GM19240 (cell line): ENCODE measurements around the gene PON2.
A peak's percentile ranks its signal among the peaks of the same experiment; 100 is the strongest.
"Not testable (repeated sequence)": the region's sequence is repeated elsewhere in the genome, so short reads cannot be mapped to it uniquely, and the experiment has no call there.

Experiments used
- DNase-seq: peaks from one replicate; pipeline ENCODE4 v3.0.0; 2011; ENCODE audit warnings: low spot score; ENCODE audit not compliant: insufficient read length

Gene PON2

GRCh38 chr7:95434557-95435421 is at the start of gene PON2:
Gene PON2 (minus strand): TSS chr7:95435028. CDS start chr7:95434951, 77 bp downstream.
- DNase-seq = peak; percentile 31

- DNase-seq = no peak
Measured at GRCh38 chr7:95482424-95482823, 47.6 kb upstream of the PON2 start.

GRCh38 chr7:95481271-95482165 is 46.7 kb upstream of the PON2 start:
- DNase-seq = no peak

GRCh38 chr7:95479992-95480624 is 45.3 kb upstream of the PON2 start:
- DNase-seq = no peak

- no peak for DNase-seq
Measured at GRCh38 chr7:95478272-95479037, 43.6 kb upstream of the PON2 start.

GRCh38 chr7:95476904-95477594 is 42.2 kb upstream of the PON2 start:
- no peak for DNase-seq

- DNase-seq = no peak
Measured at GRCh38 chr7:95476072-95476847, 41.4 kb upstream of the PON2 start.

GRCh38 chr7:95473276-95473985 is 38.6 kb upstream of the PON2 start:
- DNase-seq = no peak

- no peak for DNase-seq
Measured at GRCh38 chr7:95472581-95473161, 37.8 kb upstream of the PON2 start.

- DNase-seq = no peak
Measured at GRCh38 chr7:95471071-95471470, 36.2 kb upstream of the PON2 start.

- DNase-seq = peak; percentile 34
Measured at GRCh38 chr7:95470452-95470851, 35.6 kb upstream of the PON2 start.

- DNase-seq = no peak
Measured at GRCh38 chr7:95469848-95470247, 35.0 kb upstream of the PON2 start.

GRCh38 chr7:95469187-95469586 is 34.4 kb upstream of the PON2 start:
- no peak for DNase-seq

- no peak for DNase-seq
Measured at GRCh38 chr7:95467912-95468607, 33.2 kb upstream of the PON2 start.

GRCh38 chr7:95460653-95461052 is 25.8 kb upstream of the PON2 start:
- DNase-seq = not testable (repeated sequence)

GRCh38 chr7:95457947-95458346 is 23.1 kb upstream of the PON2 start:
- no peak for DNase-seq

- no peak for DNase-seq
Measured at GRCh38 chr7:95454438-95455045, 19.7 kb upstream of the PON2 start.

GRCh38 chr7:95446618-95447017 is 11.8 kb upstream of the PON2 start:
- no peak for DNase-seq
